ENCODE data around the gene NEO1.

DNA sequence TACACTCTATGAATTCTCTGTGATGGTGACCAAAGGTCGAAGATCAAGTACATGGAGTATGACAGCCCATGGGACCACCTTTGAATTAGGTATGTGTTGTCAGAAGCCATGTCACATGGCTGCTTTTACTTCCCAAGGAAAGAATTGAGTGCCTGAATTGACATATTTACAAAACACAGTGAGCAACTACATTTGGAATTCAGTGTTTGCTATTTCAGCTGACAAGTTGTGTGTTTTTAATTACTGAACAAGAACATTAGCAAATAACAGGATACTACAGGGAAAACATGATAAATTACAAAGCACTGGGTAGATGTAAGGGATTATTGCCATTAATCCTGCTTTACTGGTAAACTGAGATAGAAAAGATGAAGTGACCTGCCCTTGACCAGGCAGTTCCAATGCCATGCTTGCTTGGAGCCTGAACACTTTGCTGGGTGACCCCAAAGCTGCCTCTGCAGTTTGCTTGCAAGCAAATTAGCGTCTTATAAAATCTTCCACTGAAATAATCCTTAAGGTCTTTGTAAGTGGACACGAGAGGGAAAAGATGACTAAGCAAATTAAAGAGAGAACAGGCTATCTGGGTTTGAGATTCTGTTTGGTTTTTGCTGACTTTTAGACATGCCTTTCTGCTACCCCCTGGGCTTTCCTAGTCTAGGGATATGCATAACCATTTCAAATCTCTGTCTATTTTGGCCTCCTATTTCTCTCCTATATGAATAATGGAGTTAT lies 218.3 kb downstream of the NEO1 start:
- TF ChIP-seq, protein P1, sequence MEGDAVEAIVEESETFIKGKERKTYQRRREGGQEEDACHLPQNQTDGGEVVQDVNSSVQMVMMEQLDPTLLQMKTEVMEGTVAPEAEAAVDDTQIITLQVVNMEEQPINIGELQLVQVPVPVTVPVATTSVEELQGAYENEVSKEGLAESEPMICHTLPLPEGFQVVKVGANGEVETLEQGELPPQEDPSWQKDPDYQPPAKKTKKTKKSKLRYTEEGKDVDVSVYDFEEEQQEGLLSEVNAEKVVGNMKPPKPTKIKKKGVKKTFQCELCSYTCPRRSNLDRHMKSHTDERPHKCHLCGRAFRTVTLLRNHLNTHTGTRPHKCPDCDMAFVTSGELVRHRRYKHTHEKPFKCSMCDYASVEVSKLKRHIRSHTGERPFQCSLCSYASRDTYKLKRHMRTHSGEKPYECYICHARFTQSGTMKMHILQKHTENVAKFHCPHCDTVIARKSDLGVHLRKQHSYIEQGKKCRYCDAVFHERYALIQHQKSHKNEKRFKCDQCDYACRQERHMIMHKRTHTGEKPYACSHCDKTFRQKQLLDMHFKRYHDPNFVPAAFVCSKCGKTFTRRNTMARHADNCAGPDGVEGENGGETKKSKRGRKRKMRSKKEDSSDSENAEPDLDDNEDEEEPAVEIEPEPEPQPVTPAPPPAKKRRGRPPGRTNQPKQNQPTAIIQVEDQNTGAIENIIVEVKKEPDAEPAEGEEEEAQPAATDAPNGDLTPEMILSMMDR (IDR thresholded peaks at IDR 0.05; ENCODE audit: insufficient read depth, low read depth, low read length) = no peak
- TF ChIP-seq EZH2 (IDR thresholded peaks at IDR 0.05; ENCODE audit: insufficient read depth, low read length) = no peak
